ENCODE data around the gene BRMS1.

DNA sequence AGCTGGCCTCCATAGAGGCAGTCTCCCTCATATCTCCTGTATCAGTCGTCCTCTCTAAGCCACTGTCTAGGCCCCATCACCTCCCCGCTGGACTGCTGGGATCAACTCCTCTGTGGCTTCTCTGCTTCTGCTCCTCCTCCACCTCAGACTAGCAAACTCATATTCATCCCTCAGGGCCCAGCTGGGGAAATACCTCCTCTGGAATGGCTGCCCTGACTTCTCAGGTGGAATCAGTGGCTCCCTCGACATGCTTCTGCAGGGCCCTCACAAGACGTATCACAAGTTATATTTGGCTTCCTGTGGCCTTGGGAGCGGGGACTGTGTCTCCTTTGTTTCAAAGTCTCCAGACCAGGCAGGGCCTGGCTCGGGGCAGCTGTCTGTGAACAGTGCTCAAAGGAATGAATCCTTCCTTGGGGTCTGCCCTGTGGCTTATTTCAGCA lies 16.6 kb upstream of the BRMS1 start:
- TF ChIP-seq, protein P1, sequence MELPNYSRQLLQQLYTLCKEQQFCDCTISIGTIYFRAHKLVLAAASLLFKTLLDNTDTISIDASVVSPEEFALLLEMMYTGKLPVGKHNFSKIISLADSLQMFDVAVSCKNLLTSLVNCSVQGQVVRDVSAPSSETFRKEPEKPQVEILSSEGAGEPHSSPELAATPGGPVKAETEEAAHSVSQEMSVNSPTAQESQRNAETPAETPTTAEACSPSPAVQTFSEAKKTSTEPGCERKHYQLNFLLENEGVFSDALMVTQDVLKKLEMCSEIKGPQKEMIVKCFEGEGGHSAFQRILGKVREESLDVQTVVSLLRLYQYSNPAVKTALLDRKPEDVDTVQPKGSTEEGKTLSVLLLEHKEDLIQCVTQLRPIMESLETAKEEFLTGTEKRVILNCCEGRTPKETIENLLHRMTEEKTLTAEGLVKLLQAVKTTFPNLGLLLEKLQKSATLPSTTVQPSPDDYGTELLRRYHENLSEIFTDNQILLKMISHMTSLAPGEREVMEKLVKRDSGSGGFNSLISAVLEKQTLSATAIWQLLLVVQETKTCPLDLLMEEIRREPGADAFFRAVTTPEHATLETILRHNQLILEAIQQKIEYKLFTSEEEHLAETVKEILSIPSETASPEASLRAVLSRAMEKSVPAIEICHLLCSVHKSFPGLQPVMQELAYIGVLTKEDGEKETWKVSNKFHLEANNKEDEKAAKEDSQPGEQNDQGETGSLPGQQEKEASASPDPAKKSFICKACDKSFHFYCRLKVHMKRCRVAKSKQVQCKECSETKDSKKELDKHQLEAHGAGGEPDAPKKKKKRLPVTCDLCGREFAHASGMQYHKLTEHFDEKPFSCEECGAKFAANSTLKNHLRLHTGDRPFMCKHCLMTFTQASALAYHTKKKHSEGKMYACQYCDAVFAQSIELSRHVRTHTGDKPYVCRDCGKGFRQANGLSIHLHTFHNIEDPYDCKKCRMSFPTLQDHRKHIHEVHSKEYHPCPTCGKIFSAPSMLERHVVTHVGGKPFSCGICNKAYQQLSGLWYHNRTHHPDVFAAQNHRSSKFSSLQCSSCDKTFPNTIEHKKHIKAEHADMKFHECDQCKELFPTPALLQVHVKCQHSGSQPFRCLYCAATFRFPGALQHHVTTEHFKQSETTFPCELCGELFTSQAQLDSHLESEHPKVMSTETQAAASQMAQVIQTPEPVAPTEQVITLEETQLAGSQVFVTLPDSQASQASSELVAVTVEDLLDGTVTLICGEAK (IDR thresholded peaks at IDR 0.05; ENCODE audit: borderline replicate concordance), result no peak
- TF ChIP-seq, protein P2, sequence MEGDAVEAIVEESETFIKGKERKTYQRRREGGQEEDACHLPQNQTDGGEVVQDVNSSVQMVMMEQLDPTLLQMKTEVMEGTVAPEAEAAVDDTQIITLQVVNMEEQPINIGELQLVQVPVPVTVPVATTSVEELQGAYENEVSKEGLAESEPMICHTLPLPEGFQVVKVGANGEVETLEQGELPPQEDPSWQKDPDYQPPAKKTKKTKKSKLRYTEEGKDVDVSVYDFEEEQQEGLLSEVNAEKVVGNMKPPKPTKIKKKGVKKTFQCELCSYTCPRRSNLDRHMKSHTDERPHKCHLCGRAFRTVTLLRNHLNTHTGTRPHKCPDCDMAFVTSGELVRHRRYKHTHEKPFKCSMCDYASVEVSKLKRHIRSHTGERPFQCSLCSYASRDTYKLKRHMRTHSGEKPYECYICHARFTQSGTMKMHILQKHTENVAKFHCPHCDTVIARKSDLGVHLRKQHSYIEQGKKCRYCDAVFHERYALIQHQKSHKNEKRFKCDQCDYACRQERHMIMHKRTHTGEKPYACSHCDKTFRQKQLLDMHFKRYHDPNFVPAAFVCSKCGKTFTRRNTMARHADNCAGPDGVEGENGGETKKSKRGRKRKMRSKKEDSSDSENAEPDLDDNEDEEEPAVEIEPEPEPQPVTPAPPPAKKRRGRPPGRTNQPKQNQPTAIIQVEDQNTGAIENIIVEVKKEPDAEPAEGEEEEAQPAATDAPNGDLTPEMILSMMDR (IDR thresholded peaks at IDR 0.05 in 2 of 3, conservative IDR thresholded peaks at IDR 0.05 in 1 of 3; ENCODE audit: control insufficient read depth in 2 of 3, extremely low read depth in 1 of 3, insufficient read depth in 1 of 3, low read depth in 3 of 3, low read length in 3 of 3), result no peak
- TF ChIP-seq GABPA (IDR thresholded peaks at IDR 0.05; ENCODE audit: low read depth) (no peak), HCFC1 (IDR thresholded peaks at IDR 0.05; ENCODE audit: low read length) (no peak), ZBED1 (IDR thresholded peaks at IDR 0.05; ENCODE audit: borderline replicate concordance) (no peak), POLR2AphosphoS5 (IDR thresholded peaks at IDR 0.05; ENCODE audit: low read length) (no peak), RAD21 (IDR thresholded peaks at IDR 0.05; ENCODE audit: insufficient read depth, low read depth, low read length) (no peak), MXI1 (IDR thresholded peaks at IDR 0.05; ENCODE audit: low read depth, low read length) (no peak)
- TF ChIP-seq, protein P3, sequence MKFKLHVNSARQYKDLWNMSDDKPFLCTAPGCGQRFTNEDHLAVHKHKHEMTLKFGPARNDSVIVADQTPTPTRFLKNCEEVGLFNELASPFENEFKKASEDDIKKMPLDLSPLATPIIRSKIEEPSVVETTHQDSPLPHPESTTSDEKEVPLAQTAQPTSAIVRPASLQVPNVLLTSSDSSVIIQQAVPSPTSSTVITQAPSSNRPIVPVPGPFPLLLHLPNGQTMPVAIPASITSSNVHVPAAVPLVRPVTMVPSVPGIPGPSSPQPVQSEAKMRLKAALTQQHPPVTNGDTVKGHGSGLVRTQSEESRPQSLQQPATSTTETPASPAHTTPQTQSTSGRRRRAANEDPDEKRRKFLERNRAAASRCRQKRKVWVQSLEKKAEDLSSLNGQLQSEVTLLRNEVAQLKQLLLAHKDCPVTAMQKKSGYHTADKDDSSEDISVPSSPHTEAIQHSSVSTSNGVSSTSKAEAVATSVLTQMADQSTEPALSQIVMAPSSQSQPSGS (IDR thresholded peaks at IDR 0.05; ENCODE audit: low read length), result no peak

Data from GM12878 (cell line).